ENCODE results near the gene SERGEF. TPM values are rescaled to one million over a fixed set of nuclear protein-coding genes. Genes with fewer than 3 reads are reported as not detected.

The SERGEF gene
- total RNA-seq, 1 donor from 2014 or later = 24.0 TPM

GRCh38 chr11:17748044-17748443, 264.8 kb downstream of the SERGEF start:
- H3K27ac Mint-ChIP-seq (ENCODE audit: unreplicated experiment) = no peak overlapping the region
- H3K36me3 Mint-ChIP-seq (ENCODE audit: unreplicated experiment) = no peaks in the 10 kb centered on the region

DNA sequence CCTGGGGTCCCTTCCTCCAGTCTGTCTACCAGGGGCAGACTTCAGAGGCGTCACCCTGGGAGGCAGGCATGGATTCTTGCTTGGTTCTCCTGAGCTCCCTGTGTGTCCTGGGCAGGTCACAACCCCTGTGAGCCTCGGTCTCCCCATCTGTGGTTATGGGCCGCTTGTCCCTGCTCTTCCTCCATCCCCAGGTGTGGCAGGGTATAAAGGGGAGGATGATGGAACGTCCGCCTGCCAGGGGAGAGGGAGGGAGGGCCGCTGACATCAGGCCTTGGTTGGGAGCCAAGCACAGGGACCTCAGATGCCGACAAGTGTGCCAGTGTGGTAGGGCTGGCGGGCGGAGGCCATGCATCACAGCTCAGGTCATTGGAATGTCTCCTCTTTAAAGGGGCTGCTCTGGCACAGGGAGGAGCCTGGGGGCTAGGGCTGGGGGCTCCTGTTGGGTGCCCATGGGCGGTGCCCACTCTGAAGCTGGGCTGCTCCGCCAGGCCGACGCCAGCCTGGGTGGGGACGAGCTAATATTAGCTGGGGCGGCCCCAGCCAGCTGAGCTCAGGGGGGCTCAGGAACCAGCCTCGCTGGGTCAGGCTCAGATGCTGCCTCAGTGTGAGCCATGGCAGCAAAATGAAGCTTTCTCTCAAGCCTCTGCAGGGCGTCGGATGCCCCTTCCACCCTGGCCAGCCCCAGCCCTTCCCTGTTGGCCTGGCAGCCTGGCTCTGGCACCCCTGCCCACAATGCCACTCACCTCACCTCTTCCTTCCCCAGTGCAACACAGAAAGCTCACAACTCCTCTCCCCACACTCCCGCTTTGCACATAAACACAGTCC, 265.5 kb downstream of the SERGEF start:
- no peak for TF ChIP-seq CTCF (IDR thresholded peaks at IDR 0.05)
- H3K4me1 Mint-ChIP-seq (ENCODE audit: unreplicated experiment) = no peaks in the 10 kb centered on the region
- H3K27me3 Mint-ChIP-seq (ENCODE audit: unreplicated experiment) = no peaks in the 10 kb centered on the region
- no peak for DNase-seq (ENCODE audit: extremely low spot score, unreplicated experiment)
- no peak overlapping the region for H3K27ac Mint-ChIP-seq (ENCODE audit: unreplicated experiment)
- H3K9me3 Mint-ChIP-seq (ENCODE audit: unreplicated experiment) = no peaks in the 10 kb centered on the region
- no peaks in the 10 kb centered on the region for H3K36me3 Mint-ChIP-seq (ENCODE audit: unreplicated experiment)
- no peak overlapping the region for H3K4me3 Mint-ChIP-seq (ENCODE audit: unreplicated experiment)

More at GRCh38 chr11:17748044-17748443, 264.8 kb downstream of the SERGEF start:
- Mint-ChIP-seq H3K4me3 (ENCODE audit: unreplicated experiment) (no peak overlapping the region), H3K27me3 (ENCODE audit: unreplicated experiment) (no peaks in the 10 kb centered on the region), H3K4me1 (ENCODE audit: unreplicated experiment) (no peaks in the 10 kb centered on the region), H3K9me3 (ENCODE audit: unreplicated experiment) (no peaks in the 10 kb centered on the region)
- no peak for TF ChIP-seq CTCF (IDR thresholded peaks at IDR 0.05)
- no peak for DNase-seq (ENCODE audit: extremely low spot score, unreplicated experiment)

DNA sequence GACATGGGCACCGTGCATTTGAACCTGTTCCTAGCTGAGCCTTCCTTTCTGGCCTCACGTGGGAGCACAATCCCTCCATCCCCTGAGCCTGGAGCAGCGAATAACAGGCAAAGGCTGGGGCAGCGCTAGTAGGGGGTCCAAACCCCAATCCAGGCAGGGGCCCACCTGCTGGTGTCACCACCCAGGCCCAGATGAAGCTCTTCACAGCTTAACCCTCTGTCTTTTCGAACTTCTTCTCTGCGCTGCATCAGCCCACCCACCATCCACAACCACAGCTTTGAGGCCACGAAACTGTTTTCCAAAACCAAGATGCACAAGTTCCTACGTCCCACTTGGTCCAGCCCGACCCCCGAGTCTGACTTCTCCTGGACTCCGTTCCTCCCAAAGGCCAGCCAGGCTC, 266.8 kb downstream of the SERGEF start:
- DNase-seq (ENCODE audit: extremely low spot score, unreplicated experiment) = no peak
- H3K27me3 Mint-ChIP-seq (ENCODE audit: unreplicated experiment) = no peaks in the 10 kb centered on the region
- H3K27ac Mint-ChIP-seq (ENCODE audit: unreplicated experiment) = no peak overlapping the region
- no peak for TF ChIP-seq CTCF (IDR thresholded peaks at IDR 0.05)
- no peaks in the 10 kb centered on the region for H3K9me3 Mint-ChIP-seq (ENCODE audit: unreplicated experiment)
- no peaks in the 10 kb centered on the region for H3K36me3 Mint-ChIP-seq (ENCODE audit: unreplicated experiment)
- no peak overlapping the region for H3K4me3 Mint-ChIP-seq (ENCODE audit: unreplicated experiment)
- H3K4me1 Mint-ChIP-seq (ENCODE audit: unreplicated experiment) = no peaks in the 10 kb centered on the region

- no peak for TF ChIP-seq CTCF (IDR thresholded peaks at IDR 0.05)
- DNase-seq (ENCODE audit: extremely low spot score, unreplicated experiment) = no peak
- H3K4me1 Mint-ChIP-seq (ENCODE audit: unreplicated experiment) = no peaks in the 10 kb centered on the region
- no peaks in the 10 kb centered on the region for H3K9me3 Mint-ChIP-seq (ENCODE audit: unreplicated experiment)
- no peaks in the 10 kb centered on the region for H3K36me3 Mint-ChIP-seq (ENCODE audit: unreplicated experiment)
- no peak overlapping the region for H3K4me3 Mint-ChIP-seq (ENCODE audit: unreplicated experiment)
- no peak overlapping the region for H3K27ac Mint-ChIP-seq (ENCODE audit: unreplicated experiment)
- H3K27me3 Mint-ChIP-seq (ENCODE audit: unreplicated experiment) = no peaks in the 10 kb centered on the region
Observed at GRCh38 chr11:17745023-17745772, 267.6 kb downstream of the SERGEF start.

All from osteocyte (in vitro differentiated cells).